Endodermal cell (in vitro differentiated cells): Measurements from ENCODE around the gene DAGLA. TPM values are rescaled to one million over a fixed set of nuclear protein-coding genes. Genes with fewer than 3 reads are reported as not detected.

Experiments used
- DNase-seq: peaks from one replicate; pipeline ENCODE4 v3.0.0-alpha.2; 2017
- H3K27ac ChIP-seq: 2 replicates; pipeline ENCODE4 v1.5.1; 2013; ENCODE audit warnings: mild to moderate bottlenecking, low read depth, low read length, moderate library complexity
- H3K27me3 ChIP-seq: 2 replicates; pipeline ENCODE4 v1.6.1; 2013; ENCODE audit warnings: mild to moderate bottlenecking, low read length, moderate library complexity; ENCODE audit not compliant: insufficient read depth, control insufficient read depth, poor library complexity, severe bottlenecking
- H3K36me3 ChIP-seq: 2 replicates; pipeline ENCODE4 v1.7.0; 2013; ENCODE audit warnings: mild to moderate bottlenecking, low read length, moderate library complexity; ENCODE audit not compliant: control insufficient read depth, insufficient read depth
- H3K4me1 ChIP-seq: one replicate; pipeline ENCODE4 v1.7.0; 2013; ENCODE audit warnings: low read length; ENCODE audit not compliant: control insufficient read depth, insufficient read depth
- H3K4me3 ChIP-seq: 2 replicates; pipeline ENCODE4 v1.5.1; 2013; ENCODE audit warnings: mild to moderate bottlenecking, low read length, moderate library complexity
- H3K9ac ChIP-seq: 2 replicates; pipeline ENCODE4 v1.6.1; 2013; ENCODE audit warnings: mild to moderate bottlenecking, low read length, moderate library complexity; ENCODE audit not compliant: poor library complexity, severe bottlenecking; ENCODE audit errors: extremely low read depth
- H3K9me3 ChIP-seq: 2 replicates; pipeline ENCODE4 v1.6.1; 2013; ENCODE audit warnings: mild to moderate bottlenecking, low read length, moderate library complexity; ENCODE audit not compliant: control insufficient read depth
- H3K27ac Mint-ChIP-seq: 2 replicates; pipeline ENCODE4 v1.8.0; 2020; ENCODE audit warnings: mixed read lengths
- H3K27me3 Mint-ChIP-seq: 2 replicates; pipeline ENCODE4 v1.8.0; 2021; ENCODE audit warnings: mild to moderate bottlenecking, mixed read lengths; ENCODE audit not compliant: insufficient read depth
- H3K36me3 Mint-ChIP-seq: 2 replicates; pipeline ENCODE4 v1.8.0; 2020; ENCODE audit warnings: low read depth, mixed read lengths
- H3K4me1 Mint-ChIP-seq: 2 replicates; pipeline ENCODE4 v1.8.0; 2020; ENCODE audit warnings: mixed read lengths
- H3K4me3 Mint-ChIP-seq: 2 replicates; pipeline ENCODE4 v1.8.0; 2020; ENCODE audit warnings: mild to moderate bottlenecking, moderate library complexity, mixed read lengths
- H3K9me3 Mint-ChIP-seq: 2 replicates; pipeline ENCODE4 v1.8.0; 2020; ENCODE audit warnings: mild to moderate bottlenecking, mixed read lengths
- CTCF ChIP-seq: fragments of 200-600 bp; sonication (generic); conservative IDR thresholded peaks from 2 replicates; pipeline ENCODE4 v1.5.0; 2021; ENCODE audit warnings: antibody characterized with exemption, mild to moderate bottlenecking
- WGBS, 2 experiments: methylation state at CpG; one replicate each; pipeline versions ENCODE4 v1.1.5 to v1.1.7; 2013; ENCODE audit warnings: missing lambda C conversion rate in 2 of 2, mixed read lengths in 1 of 2; ENCODE audit not compliant: insufficient coverage in 1 of 2, insufficient read length in 1 of 2; 5-methylcytosine and 5-hydroxymethylcytosine counted together
- long read RNA-seq, 4 experiments: library from polyadenylated mRNA in 2 of 4; library from RNA in 1 of 4; library from capped mRNA in 1 of 4; stranded (forward) in 3 of 4; unstranded in 1 of 4; transcript quantifications; one replicate each; pipeline ENCODE4 v2.0.0, GENCODE V29; 2020 to 2021; ENCODE audit warnings: inconsistent platforms in 1 of 4
- polyA plus RNA-seq, 2 experiments: library from polyadenylated mRNA; stranded (reverse); fragments of 50-300 nt; gene quantifications; one replicate each; pipeline ENCODE4 v1.2.3, GENCODE V29; 2013
- total RNA-seq, 2 donors: library from RNA; stranded (reverse); fragmentation: NEBNext Ultra II Directional in 1 of 2; extraction: Animal tissue kit (Norgen Biotek cat#: 25700) in 1 of 2; gene quantifications; 2 replicates in 1 of 2; 3 replicates in 1 of 2; pipeline ENCODE4 v1.2.1, GENCODE V29; 2021

Gene DAGLA
- total RNA-seq: 1 to 10 TPM; 5.6 to 8.7 TPM
- polyA plus RNA-seq (2013, experiment 1 of 2): 6.4 TPM
- polyA plus RNA-seq (2013, experiment 2 of 2): 5.5 TPM
- long read RNA-seq, experiment 1, partial matches to known transcripts: 5 of 5 reads
- long read RNA-seq, experiment 1, other reads (novel, unspliced or antisense): 0 of 5 reads
- long read RNA-seq, experiment 2, full-length matches to known transcripts: 1 of 15 reads
- long read RNA-seq, experiment 2, partial matches to known transcripts: 6 of 15 reads
- long read RNA-seq, experiment 2, other reads (novel, unspliced or antisense): 8 of 15 reads
- long read RNA-seq, experiment 3, partial matches to known transcripts: 0 of 3 reads
- long read RNA-seq, experiment 3, other reads (novel, unspliced or antisense): 3 of 3 reads
- long read RNA-seq, experiment 4: 0 reads

- Histone ChIP-seq H3K9ac (no peak within 1 kb of the TSS), H3K4me1 (peaks cover 4% of the 10 kb centered on the region), H3K27me3 (peaks cover 10% of the 10 kb centered on the region), H3K36me3 (no peaks in the 10 kb centered on the region), H3K4me3 (peak within 1 kb of the TSS; percentile 65), H3K9me3 (no peaks in the 10 kb centered on the region), H3K27ac (no peak within 1 kb of the TSS)
- H3K36me3 Mint-ChIP-seq: peaks cover 9% of the 10 kb centered on the region
- WGBS, 2 experiments: 5 to 8% methylated on average over 39 to 84 of the region's 84 CpGs
- peaks cover 24% of the 10 kb centered on the region for H3K27me3 Mint-ChIP-seq
- H3K4me3 Mint-ChIP-seq: peak within 1 kb of the TSS; percentile 48
- H3K9me3 Mint-ChIP-seq: no peaks in the 10 kb centered on the region
- TF ChIP-seq CTCF: peak; percentile 98
- DNase-seq: peak; percentile 88
- H3K27ac Mint-ChIP-seq: peak within 1 kb of the TSS; percentile 70
- peaks cover 24% of the 10 kb centered on the region for H3K4me1 Mint-ChIP-seq
These were observed at the start of gene DAGLA for GRCh38 chr11:61679893-61680621. Gene DAGLA (plus strand): TSS chr11:61680391. CDS start chr11:61720156, 39,765 bp downstream.

GRCh38 chr11:61632096-61632495, 48.1 kb upstream of the DAGLA start:
- no peaks in the 10 kb centered on the region for H3K4me1 ChIP-seq
- H3K4me3 Mint-ChIP-seq: no peak overlapping the region
- no peak overlapping the region for H3K4me3 ChIP-seq
- H3K27ac Mint-ChIP-seq: no peak overlapping the region
- 71 to 85% methylated on average over 10 to 12 of the region's 12 CpGs for WGBS, 2 experiments
- no peak for TF ChIP-seq CTCF
- H3K27me3 ChIP-seq: no peaks in the 10 kb centered on the region
- no peaks in the 10 kb centered on the region for H3K36me3 ChIP-seq
- H3K27ac ChIP-seq: peak overlapping the region; percentile 4
- H3K9me3 Mint-ChIP-seq: no peaks in the 10 kb centered on the region
- no peaks in the 10 kb centered on the region for H3K9me3 ChIP-seq
- H3K4me1 Mint-ChIP-seq: peaks cover 2% of the 10 kb centered on the region
- no peaks in the 10 kb centered on the region for H3K27me3 Mint-ChIP-seq
- no peak overlapping the region for H3K9ac ChIP-seq
- H3K36me3 Mint-ChIP-seq: no peaks in the 10 kb centered on the region
- DNase-seq: no peak

- no peaks in the 10 kb centered on the region for H3K9me3 Mint-ChIP-seq
- no peak overlapping the region for H3K4me3 Mint-ChIP-seq
- H3K27ac Mint-ChIP-seq: no peak overlapping the region
- Histone ChIP-seq H3K27me3 (no peaks in the 10 kb centered on the region), H3K27ac (no peak overlapping the region), H3K4me1 (no peaks in the 10 kb centered on the region), H3K4me3 (no peak overlapping the region), H3K9ac (no peak overlapping the region), H3K36me3 (no peaks in the 10 kb centered on the region), H3K9me3 (no peaks in the 10 kb centered on the region)
- H3K27me3 Mint-ChIP-seq: no peaks in the 10 kb centered on the region
- WGBS, 2 experiments: 86 to 89% methylated on average over 1 of the region's 1 CpG
- DNase-seq: no peak
- TF ChIP-seq CTCF: no peak
- no peaks in the 10 kb centered on the region for H3K4me1 Mint-ChIP-seq
- H3K36me3 Mint-ChIP-seq: no peaks in the 10 kb centered on the region
These were observed 44.9 kb upstream of the DAGLA start for GRCh38 chr11:61635304-61635703.
